PC-3 (cell line): Measurements from ENCODE around the gene ZNF483.

Source experiments
- EZH2 ChIP-seq: fragments of 300-600 bp; sonication (generic); IDR thresholded peaks from one replicate; pipeline ENCODE4 v1.6.1; 2017; ENCODE audit warnings: antibody characterized with exemption, mild to moderate bottlenecking, low read length; ENCODE audit not compliant: unreplicated experiment
- EZH2phosphoT487 ChIP-seq: fragments of 300-600 bp; sonication (generic); IDR thresholded peaks from 2 replicates; pipeline ENCODE4 v1.6.1; 2018; ENCODE audit warnings: mild to moderate bottlenecking, antibody characterized with exemption, low read length, borderline replicate concordance
- TF ChIP-seq, protein P1 (sequence below): fragments of 300-600 bp; sonication (generic); conservative IDR thresholded peaks from 2 replicates; pipeline ENCODE4 v1.5.1; 2017; ENCODE audit warnings: antibody characterized with exemption, low read depth, mild to moderate bottlenecking, low read length

- TF ChIP-seq EZH2 (no peak), EZH2phosphoT487 (no peak)
- TF ChIP-seq, protein P1, sequence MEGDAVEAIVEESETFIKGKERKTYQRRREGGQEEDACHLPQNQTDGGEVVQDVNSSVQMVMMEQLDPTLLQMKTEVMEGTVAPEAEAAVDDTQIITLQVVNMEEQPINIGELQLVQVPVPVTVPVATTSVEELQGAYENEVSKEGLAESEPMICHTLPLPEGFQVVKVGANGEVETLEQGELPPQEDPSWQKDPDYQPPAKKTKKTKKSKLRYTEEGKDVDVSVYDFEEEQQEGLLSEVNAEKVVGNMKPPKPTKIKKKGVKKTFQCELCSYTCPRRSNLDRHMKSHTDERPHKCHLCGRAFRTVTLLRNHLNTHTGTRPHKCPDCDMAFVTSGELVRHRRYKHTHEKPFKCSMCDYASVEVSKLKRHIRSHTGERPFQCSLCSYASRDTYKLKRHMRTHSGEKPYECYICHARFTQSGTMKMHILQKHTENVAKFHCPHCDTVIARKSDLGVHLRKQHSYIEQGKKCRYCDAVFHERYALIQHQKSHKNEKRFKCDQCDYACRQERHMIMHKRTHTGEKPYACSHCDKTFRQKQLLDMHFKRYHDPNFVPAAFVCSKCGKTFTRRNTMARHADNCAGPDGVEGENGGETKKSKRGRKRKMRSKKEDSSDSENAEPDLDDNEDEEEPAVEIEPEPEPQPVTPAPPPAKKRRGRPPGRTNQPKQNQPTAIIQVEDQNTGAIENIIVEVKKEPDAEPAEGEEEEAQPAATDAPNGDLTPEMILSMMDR: no peak
These were observed at the start of gene ZNF483 for GRCh38 chr9:111525056-111525977.
